ENCODE results near the gene SUPT3H. TPM values are rescaled to one million over a fixed set of nuclear protein-coding genes. Genes with fewer than 3 reads are reported as not detected.

SUPT3H gene
- total RNA-seq, 1 donor from 2014 or later = 12.4 TPM

DNA sequence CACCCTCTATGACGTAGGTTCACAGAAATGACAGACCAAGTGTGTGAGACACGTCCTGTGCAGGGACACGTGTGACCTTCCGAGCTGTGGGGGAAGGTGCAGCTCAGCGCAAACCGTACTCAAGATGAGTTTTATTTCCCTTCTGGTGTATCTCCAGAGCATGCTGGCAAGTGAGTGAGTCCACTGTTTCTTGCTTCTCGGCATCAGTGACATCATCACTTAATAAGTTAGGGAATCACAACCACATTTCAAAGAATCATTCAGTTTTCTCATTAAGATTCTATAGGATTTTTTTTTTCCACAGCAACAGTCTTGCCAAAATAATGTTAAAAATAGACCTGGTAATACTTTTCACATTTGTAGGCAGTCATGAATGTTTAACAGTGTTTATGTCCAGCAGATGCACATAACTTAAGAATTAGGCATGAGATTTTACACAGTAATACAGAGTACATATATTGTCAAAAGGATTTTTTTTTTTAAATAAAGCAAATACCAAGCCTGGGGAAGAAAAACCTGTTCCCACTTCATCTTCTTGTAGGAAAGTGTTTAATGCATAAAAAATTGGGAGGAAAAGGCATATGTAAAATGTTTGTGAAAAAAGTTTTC, 572.4 kb downstream of the SUPT3H start:
- no peaks in the 10 kb centered on the region for H3K9me3 Mint-ChIP-seq
- no peak for DNase-seq
- H3K27me3 Mint-ChIP-seq = no peaks in the 10 kb centered on the region
- intact Hi-C loops (cut with micrococcal nuclease) = no loop called here
- H3K36me3 Mint-ChIP-seq (ENCODE audit: low read depth) = peaks cover 10% of the 10 kb centered on the region
- no peak overlapping the region for H3K4me3 Mint-ChIP-seq
- peaks cover 7% of the 10 kb centered on the region for H3K4me1 Mint-ChIP-seq
- H3K27ac Mint-ChIP-seq = no peak overlapping the region

DNA sequence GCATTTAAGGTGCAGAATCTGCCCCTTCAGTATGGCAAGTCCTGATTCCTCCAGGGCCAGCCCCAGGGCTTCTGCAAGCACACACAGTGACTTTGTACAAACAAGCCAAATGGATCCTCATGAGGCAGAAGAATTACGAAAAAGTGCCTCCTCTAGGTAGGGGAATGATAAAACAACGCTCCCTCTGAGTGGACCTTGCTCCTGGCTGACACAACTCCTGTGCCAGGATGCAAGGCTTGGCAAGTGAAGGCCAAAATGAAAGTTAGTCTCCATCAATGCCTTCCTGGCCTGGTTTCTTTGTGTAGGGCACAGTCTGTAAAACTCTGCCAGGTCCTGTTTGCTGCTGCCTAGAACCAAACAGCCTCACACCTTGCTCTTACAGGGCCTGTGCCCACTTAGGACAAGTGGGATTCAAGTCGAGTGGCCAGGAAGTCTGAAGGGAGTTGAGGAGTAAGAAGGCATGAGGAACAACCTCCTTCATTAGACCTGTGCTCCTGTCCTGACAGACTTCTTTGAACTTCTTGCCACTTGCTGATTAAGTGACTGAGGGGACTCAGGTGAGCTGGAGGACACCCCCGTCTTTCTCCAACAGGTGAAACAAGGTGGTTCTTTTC, 573.1 kb downstream of the SUPT3H start:
- intact Hi-C loops (cut with micrococcal nuclease) = no loop called here
- H3K27me3 Mint-ChIP-seq = no peaks in the 10 kb centered on the region
- H3K27ac Mint-ChIP-seq = no peak overlapping the region
- H3K4me1 Mint-ChIP-seq = peaks cover 6% of the 10 kb centered on the region
- DNase-seq = no peak
- no peaks in the 10 kb centered on the region for H3K9me3 Mint-ChIP-seq
- H3K36me3 Mint-ChIP-seq (ENCODE audit: low read depth) = peaks cover 10% of the 10 kb centered on the region
- no peak overlapping the region for H3K4me3 Mint-ChIP-seq

DNA sequence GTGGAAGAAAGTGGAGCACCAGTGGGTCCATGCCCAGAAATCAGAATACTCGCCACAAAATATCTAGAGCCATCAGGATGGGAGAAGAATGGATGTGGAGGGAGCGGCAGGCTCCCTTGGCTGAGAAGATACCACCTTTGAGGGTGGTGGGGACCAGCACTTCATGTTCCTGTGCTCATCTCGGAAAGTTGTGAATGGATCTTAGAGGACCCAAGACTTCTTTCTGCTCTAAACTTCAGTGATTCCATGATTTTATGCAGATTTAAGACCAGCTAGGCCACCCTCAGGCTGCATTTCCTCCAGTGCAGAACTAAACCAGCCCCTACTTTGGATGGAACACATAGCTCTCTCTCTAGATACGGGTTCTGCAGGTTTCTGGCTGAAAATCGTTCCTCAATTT, 573.7 kb downstream of the SUPT3H start:
- Mint-ChIP-seq H3K27ac (no peak overlapping the region), H3K4me1 (peaks cover 2% of the 10 kb centered on the region), H3K9me3 (no peaks in the 10 kb centered on the region), H3K36me3 (ENCODE audit: low read depth) (peaks cover 7% of the 10 kb centered on the region), H3K4me3 (no peak overlapping the region), H3K27me3 (no peaks in the 10 kb centered on the region)
- DNase-seq = no peak
- intact Hi-C loops (cut with micrococcal nuclease) = no loop called here

DNA sequence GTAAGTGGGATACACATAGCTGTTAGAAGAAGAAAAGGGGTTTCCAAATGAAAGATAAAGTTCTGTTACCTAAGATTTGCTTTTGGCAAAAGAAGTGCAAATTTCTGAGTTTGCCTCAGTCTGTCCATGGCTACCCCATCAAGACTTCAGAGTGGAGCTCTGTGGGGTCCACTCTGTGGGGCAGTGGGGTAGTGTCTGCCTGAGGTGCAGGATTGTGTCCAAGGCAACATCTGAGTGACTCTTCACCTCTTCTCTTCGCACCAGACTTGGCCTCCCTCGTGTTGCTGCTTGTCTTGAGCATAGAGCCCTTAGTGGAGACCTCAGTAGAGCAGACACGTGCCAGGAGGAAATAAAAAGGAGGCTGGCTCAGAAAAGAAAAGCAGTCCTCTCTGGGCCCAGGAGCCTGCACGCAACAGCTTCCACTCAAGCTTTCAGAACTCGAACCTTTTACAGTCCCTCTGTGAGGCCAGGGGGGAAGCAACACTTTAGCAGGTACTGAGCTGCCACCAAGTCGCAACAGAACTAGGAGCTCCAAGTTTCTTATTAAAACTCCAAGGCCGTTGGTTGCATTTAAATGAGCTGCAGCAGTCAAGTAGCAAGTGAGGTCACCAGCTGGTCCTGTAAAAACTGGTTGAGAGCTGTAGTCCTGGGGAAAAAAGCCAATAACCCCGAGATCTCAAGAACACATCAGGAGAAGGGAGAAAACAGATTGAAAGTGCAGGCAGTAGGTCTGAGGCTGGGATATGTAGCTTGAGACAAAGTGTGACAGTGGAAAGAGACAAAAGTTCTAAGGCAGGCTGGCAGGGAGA, 576.7 kb downstream of the SUPT3H start:
- no peak for DNase-seq
- no peaks in the 10 kb centered on the region for H3K36me3 Mint-ChIP-seq (ENCODE audit: low read depth)
- peaks cover 2% of the 10 kb centered on the region for H3K27me3 Mint-ChIP-seq
- H3K4me1 Mint-ChIP-seq = no peaks in the 10 kb centered on the region
- H3K9me3 Mint-ChIP-seq = no peaks in the 10 kb centered on the region
- H3K4me3 Mint-ChIP-seq = no peak overlapping the region
- no peak overlapping the region for H3K27ac Mint-ChIP-seq
- intact Hi-C loops (cut with micrococcal nuclease) = no loop called here

DNA sequence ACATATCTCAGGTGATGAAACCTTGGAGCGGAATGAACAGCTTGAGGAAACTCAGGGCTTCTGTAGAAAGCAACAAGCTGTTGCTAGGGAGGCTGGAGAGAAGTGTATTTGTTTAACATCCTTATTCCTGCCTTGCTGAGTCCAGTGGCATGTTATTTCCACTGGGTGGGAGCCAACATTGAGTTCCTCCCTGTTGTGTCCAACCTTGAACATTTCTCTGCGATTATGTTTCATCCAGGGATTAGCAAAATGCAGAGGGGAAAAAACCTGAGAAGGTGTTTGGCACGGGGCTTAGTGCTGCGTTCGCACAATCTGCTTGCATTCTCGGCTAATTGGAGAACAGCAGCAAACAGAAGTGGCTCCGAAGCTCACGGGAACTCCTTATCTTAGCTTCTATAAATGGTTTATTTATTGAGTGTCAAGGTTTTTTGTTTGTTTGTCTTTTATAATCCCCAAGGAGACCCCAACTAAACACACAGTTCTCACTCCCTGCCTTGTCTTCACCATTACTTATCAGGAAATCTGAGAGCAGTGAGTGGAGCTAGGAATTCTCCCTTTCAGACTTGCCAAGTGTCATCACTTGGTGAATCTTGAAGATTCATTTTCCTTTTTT, 577.5 kb downstream of the SUPT3H start:
- Mint-ChIP-seq H3K36me3 (ENCODE audit: low read depth) (no peaks in the 10 kb centered on the region), H3K9me3 (no peaks in the 10 kb centered on the region), H3K4me3 (no peak overlapping the region), H3K4me1 (no peaks in the 10 kb centered on the region), H3K27me3 (peaks cover 2% of the 10 kb centered on the region), H3K27ac (no peak overlapping the region)
- intact Hi-C loops (cut with micrococcal nuclease) = no loop called here
- no peak for DNase-seq

DNA sequence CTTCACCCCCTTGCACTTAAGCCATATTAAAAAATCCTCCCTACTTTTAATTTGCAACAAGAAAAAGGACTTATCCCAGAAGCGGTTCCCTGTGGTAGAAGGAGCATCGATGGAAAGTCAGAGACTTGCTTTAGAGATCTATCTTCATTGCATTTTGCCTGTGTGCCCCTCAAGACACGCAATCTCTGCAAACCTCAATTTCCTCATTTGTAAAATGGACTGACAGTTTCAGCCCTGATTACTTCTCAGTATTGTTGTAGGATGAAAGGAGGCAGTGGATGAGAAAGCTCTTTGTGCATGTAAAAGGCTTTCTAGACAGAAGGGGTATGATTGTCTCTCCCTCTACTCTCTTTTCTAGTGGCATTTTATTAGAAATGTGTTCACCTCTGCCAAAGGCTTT, 580.0 kb downstream of the SUPT3H start:
- H3K27ac Mint-ChIP-seq = no peak overlapping the region
- H3K4me3 Mint-ChIP-seq = no peak overlapping the region
- H3K27me3 Mint-ChIP-seq = peaks cover 2% of the 10 kb centered on the region
- DNase-seq = no peak
- no peaks in the 10 kb centered on the region for H3K4me1 Mint-ChIP-seq
- intact Hi-C loops (cut with micrococcal nuclease) = no loop called here
- peaks cover 3% of the 10 kb centered on the region for H3K36me3 Mint-ChIP-seq (ENCODE audit: low read depth)
- H3K9me3 Mint-ChIP-seq = peaks cover 6% of the 10 kb centered on the region

DNA sequence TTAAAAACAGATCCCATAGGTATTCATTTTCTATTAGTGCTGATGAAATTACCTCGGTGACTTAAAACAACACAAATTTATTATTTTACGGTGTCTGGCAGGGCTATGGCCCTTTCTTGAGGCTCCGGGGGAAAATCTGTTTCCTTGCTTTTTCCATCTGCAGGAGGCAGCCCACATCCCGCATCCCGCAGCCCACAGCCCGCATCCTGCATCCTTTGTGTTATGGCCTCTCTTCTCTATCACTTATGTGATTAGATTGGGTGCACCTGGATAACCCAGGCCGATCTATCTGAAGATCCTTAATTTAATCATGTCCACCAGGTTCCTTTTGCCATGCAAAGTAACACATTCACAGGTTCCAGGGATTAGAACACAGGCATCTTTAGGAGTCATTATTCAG, 582.4 kb downstream of the SUPT3H start:
- intact Hi-C loops (cut with micrococcal nuclease) = no loop called here
- H3K27me3 Mint-ChIP-seq = peaks cover 2% of the 10 kb centered on the region
- no peak overlapping the region for H3K4me3 Mint-ChIP-seq
- no peaks in the 10 kb centered on the region for H3K4me1 Mint-ChIP-seq
- DNase-seq = no peak
- peaks cover 13% of the 10 kb centered on the region for H3K9me3 Mint-ChIP-seq
- H3K36me3 Mint-ChIP-seq (ENCODE audit: low read depth) = peaks cover 5% of the 10 kb centered on the region
- H3K27ac Mint-ChIP-seq = no peak overlapping the region

DNA sequence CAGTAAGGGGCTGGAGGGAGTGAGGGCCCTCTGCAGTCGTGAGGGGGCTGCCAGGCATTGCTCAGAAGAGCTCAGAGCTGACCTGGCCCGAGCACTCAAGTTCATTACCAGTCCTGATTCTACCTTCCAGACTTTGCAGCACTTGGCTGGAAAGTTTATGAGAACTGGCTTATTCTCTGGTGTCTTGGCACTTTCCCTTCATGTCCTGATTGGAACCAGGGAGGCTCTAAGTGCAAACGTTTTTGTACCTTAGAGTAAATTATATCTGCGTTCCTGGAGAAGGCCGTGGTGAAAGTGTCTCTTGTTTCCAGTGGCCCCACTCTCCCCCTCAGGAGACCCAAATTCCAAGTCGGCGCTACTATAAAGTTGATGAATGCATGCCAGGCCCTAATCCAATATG, 587.9 kb downstream of the SUPT3H start:
- no peak for DNase-seq
- peaks cover 9% of the 10 kb centered on the region for H3K4me1 Mint-ChIP-seq
- H3K27ac Mint-ChIP-seq = no peak overlapping the region
- no peaks in the 10 kb centered on the region for H3K27me3 Mint-ChIP-seq
- no peak overlapping the region for H3K4me3 Mint-ChIP-seq
- H3K9me3 Mint-ChIP-seq = peaks cover 21% of the 10 kb centered on the region
- peaks cover 5% of the 10 kb centered on the region for H3K36me3 Mint-ChIP-seq (ENCODE audit: low read depth)
- intact Hi-C loops (cut with micrococcal nuclease) = no loop called here

DNA sequence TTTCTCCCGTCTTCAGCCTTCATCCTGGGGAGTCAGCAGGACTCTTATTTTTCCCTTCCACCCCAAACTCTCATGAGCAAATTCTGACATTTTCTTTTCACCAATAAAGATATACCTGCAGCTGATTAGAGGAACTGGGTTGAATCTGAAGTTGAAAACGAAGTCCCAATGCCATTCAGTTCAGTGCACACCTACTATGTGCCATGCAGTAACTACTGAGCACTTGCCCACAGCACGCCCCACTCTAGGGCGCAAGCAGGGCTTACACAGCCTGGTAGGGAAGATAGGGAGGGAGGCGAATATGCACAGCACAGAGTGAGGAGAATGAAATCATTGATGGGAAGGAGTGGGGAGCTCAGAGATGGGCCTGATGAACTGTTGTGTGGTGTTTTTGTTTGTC, 588.7 kb downstream of the SUPT3H start:
- intact Hi-C loops (cut with micrococcal nuclease) = no loop called here
- peaks cover 5% of the 10 kb centered on the region for H3K36me3 Mint-ChIP-seq (ENCODE audit: low read depth)
- no peak overlapping the region for H3K27ac Mint-ChIP-seq

DNA sequence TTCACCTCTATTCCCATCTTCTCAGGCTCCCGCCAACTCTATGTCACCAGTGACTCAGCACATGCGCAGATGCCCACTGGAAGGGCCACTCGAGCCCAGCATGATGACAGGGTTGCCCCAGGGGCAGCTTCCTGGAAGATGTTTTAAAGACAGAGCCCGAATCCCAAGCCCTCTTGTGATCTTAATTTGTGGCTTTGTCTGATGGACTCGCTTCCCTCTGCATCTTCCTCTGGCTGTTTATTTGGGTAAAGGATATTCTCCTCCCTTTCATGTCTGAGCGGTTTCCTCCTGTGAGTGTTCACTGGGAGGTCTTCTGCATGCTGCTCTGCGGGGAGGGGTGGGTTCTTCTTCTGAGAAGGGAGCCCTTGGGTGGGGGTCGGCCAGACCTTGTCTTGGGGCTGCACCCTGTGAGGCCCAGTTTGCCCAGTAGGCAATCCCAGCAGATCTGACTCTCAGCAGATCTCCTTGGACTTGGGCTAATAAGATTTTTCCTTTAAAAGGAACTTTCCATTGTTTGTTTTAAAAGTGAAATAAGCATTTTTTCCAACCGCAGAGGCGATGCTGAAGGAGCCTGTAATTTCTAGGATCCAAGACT, 589.2 kb downstream of the SUPT3H start:
- Mint-ChIP-seq H3K4me3 (no peak overlapping the region), H3K4me1 (peaks cover 9% of the 10 kb centered on the region), H3K27ac (no peak overlapping the region), H3K9me3 (peaks cover 25% of the 10 kb centered on the region), H3K36me3 (ENCODE audit: low read depth) (peaks cover 5% of the 10 kb centered on the region), H3K27me3 (no peaks in the 10 kb centered on the region)
- DNase-seq = no peak
- intact Hi-C loops (cut with micrococcal nuclease) = no loop called here

More for the DNA sequence above, 588.7 kb downstream of the SUPT3H start:
- peaks cover 25% of the 10 kb centered on the region for H3K9me3 Mint-ChIP-seq
- no peak overlapping the region for H3K4me3 Mint-ChIP-seq
- no peaks in the 10 kb centered on the region for H3K27me3 Mint-ChIP-seq
- DNase-seq = no peak
- peaks cover 9% of the 10 kb centered on the region for H3K4me1 Mint-ChIP-seq

DNA sequence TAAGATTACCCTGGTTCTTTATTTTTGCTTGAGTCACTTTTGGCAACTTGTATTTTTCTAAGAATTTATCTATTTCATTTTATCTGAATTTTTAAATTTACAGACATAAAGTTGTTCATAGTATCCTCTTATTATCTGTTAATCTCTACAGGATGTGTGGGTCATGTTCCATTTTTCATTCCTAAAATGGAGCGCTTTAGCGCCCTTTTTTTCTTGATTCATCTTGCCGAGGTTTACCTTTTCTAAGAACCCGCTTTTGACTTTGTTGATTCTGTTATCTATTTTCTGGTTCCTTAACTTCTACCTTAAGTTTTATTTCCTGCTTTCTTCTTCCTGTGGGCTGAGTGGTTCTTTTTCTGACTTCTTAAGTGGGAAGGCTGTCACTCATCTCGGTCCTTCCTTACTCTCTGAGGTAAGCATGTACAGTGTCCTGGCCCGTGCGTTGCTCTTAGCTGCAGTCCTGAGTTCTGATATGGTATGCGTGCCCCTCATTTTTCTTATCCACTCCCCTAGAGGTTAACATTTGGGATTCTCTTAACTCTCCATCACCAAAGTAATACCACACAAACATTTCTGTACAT, 590.4 kb downstream of the SUPT3H start:
- H3K27me3 Mint-ChIP-seq = no peaks in the 10 kb centered on the region
- DNase-seq = peak; percentile 63
- H3K27ac Mint-ChIP-seq = peak overlapping the region; percentile 19
- H3K4me3 Mint-ChIP-seq = peak overlapping the region; percentile 6
- intact Hi-C loops (cut with micrococcal nuclease) = no loop called here
- peaks cover 18% of the 10 kb centered on the region for H3K9me3 Mint-ChIP-seq
- peaks cover 2% of the 10 kb centered on the region for H3K36me3 Mint-ChIP-seq (ENCODE audit: low read depth)
- H3K4me1 Mint-ChIP-seq = peaks cover 9% of the 10 kb centered on the region

DNA sequence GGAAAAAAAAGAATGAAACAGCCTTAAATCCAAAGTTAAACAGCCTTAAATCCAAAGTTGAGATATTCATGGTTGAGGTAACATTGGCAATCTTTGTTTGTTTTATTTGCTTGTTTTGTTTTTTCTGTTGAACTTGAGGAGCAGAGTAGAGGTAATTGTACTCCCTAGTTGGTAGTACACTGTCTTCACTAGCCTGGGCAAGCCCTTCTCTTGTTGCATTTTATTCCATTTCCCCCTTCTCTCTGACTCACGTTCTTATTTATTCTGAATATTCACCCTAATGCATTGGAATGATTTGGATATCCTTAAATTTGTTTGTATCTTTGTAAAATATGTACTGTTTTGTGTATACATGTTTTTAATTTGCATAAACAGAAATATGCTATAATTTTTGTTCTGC, 592.6 kb downstream of the SUPT3H start:
- H3K9me3 Mint-ChIP-seq = peaks cover 12% of the 10 kb centered on the region
- peaks cover 9% of the 10 kb centered on the region for H3K4me1 Mint-ChIP-seq
- no peak overlapping the region for H3K27ac Mint-ChIP-seq
- intact Hi-C loops (cut with micrococcal nuclease) = no loop called here
- H3K27me3 Mint-ChIP-seq = no peaks in the 10 kb centered on the region
- no peak for DNase-seq
- H3K36me3 Mint-ChIP-seq (ENCODE audit: low read depth) = no peaks in the 10 kb centered on the region
- no peak overlapping the region for H3K4me3 Mint-ChIP-seq

DNA sequence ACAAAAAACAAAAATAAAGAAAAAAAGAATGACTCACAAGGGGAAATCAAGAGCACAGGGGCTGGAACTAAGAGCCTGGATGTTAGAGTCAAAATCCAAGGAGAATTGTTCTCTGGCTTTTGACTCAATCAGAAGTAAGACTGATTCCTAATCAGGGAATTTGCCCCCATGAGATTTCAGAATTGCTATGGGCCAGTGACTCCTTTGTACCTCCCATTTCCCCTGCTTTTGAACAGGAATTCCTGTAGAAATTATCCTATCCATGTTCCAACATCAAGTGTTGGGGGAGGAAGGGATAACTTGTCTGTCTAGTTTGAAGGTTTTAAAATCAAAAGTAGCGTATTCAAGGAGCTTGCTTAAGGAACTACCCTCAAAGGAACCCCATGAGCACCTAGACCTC, 593.5 kb downstream of the SUPT3H start:
- Mint-ChIP-seq H3K36me3 (ENCODE audit: low read depth) (no peaks in the 10 kb centered on the region), H3K4me1 (peaks cover 9% of the 10 kb centered on the region), H3K27me3 (no peaks in the 10 kb centered on the region), H3K27ac (no peak overlapping the region), H3K9me3 (peaks cover 12% of the 10 kb centered on the region), H3K4me3 (no peak overlapping the region)
- intact Hi-C loops (cut with micrococcal nuclease) = no loop called here
- DNase-seq = peak; percentile 24

Measured in activated CD4-positive, alpha-beta T cell treated with anti-CD3 and anti-CD28 coated beads, Interleukin-2, amount 10 ng/mL, durations not matched to agents 24 days and 14 days (primary cell).